Osteoblast (primary cell): Measurements from ENCODE around the gene FAAH2. TPM values are rescaled to one million over a fixed set of nuclear protein-coding genes. Genes with fewer than 3 reads are reported as not detected.

Source experiments
- DNase-seq: peaks from one replicate; pipeline ENCODE4 v3.0.0; 2011; ENCODE audit warnings: low spot score, mixed read lengths; ENCODE audit not compliant: insufficient read length; ENCODE audit errors: missing footprints
- H2AFZ ChIP-seq: 2 replicates; pipeline ENCODE4 v1.6.0; 2011; ENCODE audit warnings: mild to moderate bottlenecking, low read length
- H3K27ac ChIP-seq: 2 replicates; pipeline ENCODE4 v1.5.1; 2011; ENCODE audit warnings: mild to moderate bottlenecking, low read depth, low read length, moderate library complexity
- H3K27me3 ChIP-seq: 2 replicates; pipeline ENCODE4 v1.6.0; 2012; ENCODE audit warnings: mild to moderate bottlenecking, control low read depth, inconsistent platforms, low read length, moderate library complexity; ENCODE audit not compliant: insufficient read depth
- H3K36me3 ChIP-seq: 2 replicates; pipeline ENCODE4 v1.5.1; 2011; ENCODE audit warnings: mild to moderate bottlenecking, low read length, control low read depth, moderate library complexity; ENCODE audit not compliant: insufficient read depth
- H3K4me1 ChIP-seq: 2 replicates; pipeline ENCODE4 v1.5.1; 2011; ENCODE audit warnings: mild to moderate bottlenecking, low read length, control low read depth, moderate library complexity; ENCODE audit not compliant: insufficient read depth
- H3K4me2 ChIP-seq: 2 replicates; pipeline ENCODE4 v1.6.0; 2011; ENCODE audit warnings: mild to moderate bottlenecking, low read length; ENCODE audit not compliant: insufficient read depth
- H3K4me3 ChIP-seq: fragments of 200-600 bp; sonication (generic); 3 replicates; pipeline ENCODE4 v1.5.1; 2012; ENCODE audit warnings: mild to moderate bottlenecking, low read length, inconsistent platforms; ENCODE audit not compliant: insufficient read depth
- H3K79me2 ChIP-seq: 2 replicates; pipeline ENCODE4 v1.6.0; 2012; ENCODE audit warnings: mild to moderate bottlenecking, low read length, control low read depth, inconsistent platforms; ENCODE audit not compliant: insufficient read depth
- H3K9me3 ChIP-seq: 2 replicates; pipeline ENCODE4 v1.5.1; 2011; ENCODE audit warnings: low read depth, low read length, control low read depth
- H4K20me1 ChIP-seq: 2 replicates; pipeline ENCODE4 v1.6.0; 2012; ENCODE audit warnings: mild to moderate bottlenecking, low read length, control low read depth; ENCODE audit not compliant: insufficient read depth
- total RNA-seq: library from RNA; depleted of rRNA; stranded (reverse); fragments of >200 nt; gene quantifications from 2 replicates; pipeline ENCODE4 v1.2.3, GENCODE V29; 2012
- TF ChIP-seq, protein P1 (sequence below): IDR thresholded peaks from 2 replicates; pipeline ENCODE4 v1.5.1; 2011; ENCODE audit warnings: mild to moderate bottlenecking, low read depth, low read length, moderate library complexity; ENCODE audit errors: extremely low read depth

The FAAH2 gene
- total RNA-seq, 1 donor = not detected

DNA sequence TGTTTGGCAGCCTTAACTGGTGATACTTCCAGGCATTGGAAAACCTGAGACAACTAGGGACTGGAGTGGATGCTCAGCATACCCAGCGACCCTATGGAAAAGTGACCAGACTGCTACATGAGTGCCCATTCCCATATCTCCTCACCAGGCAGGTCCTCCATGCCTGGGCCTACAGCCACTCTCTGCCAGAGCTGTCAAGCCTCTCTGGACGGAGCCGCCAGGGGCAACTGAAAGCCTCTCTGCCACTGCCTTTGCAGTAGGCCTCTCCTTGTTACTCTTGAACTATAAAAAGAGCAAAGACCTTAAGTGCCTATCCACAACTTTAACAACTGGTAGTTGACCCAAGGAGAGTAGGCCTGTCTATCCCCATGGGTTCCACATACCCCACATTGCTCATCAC, 20.2 kb upstream of the FAAH2 start:
- Histone ChIP-seq H2AFZ (no peak overlapping the region), H3K9me3 (no peaks in the 10 kb centered on the region), H3K4me3 (no peak overlapping the region), H3K36me3 (no peaks in the 10 kb centered on the region), H3K4me1 (no peaks in the 10 kb centered on the region), H3K4me2 (no peak overlapping the region), H3K27me3 (no peaks in the 10 kb centered on the region), H3K79me2 (no peaks in the 10 kb centered on the region), H4K20me1 (no peaks in the 10 kb centered on the region), H3K27ac (no peak overlapping the region)
- TF ChIP-seq, protein P1, sequence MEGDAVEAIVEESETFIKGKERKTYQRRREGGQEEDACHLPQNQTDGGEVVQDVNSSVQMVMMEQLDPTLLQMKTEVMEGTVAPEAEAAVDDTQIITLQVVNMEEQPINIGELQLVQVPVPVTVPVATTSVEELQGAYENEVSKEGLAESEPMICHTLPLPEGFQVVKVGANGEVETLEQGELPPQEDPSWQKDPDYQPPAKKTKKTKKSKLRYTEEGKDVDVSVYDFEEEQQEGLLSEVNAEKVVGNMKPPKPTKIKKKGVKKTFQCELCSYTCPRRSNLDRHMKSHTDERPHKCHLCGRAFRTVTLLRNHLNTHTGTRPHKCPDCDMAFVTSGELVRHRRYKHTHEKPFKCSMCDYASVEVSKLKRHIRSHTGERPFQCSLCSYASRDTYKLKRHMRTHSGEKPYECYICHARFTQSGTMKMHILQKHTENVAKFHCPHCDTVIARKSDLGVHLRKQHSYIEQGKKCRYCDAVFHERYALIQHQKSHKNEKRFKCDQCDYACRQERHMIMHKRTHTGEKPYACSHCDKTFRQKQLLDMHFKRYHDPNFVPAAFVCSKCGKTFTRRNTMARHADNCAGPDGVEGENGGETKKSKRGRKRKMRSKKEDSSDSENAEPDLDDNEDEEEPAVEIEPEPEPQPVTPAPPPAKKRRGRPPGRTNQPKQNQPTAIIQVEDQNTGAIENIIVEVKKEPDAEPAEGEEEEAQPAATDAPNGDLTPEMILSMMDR = no peak
- no peak for DNase-seq

DNA sequence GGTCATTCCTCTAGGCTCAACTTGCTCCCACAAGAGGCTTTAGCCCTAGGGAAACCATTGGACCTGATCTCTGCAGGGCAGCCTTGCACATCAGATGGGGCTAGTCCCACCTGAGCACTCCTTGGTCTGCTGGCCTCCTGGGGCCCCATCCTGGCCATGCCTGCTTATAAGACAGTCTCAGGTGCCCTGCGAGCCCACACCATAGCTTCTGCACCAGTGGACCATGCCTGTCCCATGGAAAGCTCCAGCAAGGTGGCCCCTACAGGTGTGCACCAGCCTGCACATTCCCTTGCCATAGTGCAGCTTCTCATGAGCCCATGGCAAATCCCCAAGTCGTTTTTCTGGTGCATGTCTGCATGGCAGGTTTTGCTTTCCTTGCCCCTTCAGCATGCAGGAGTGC, 19.6 kb upstream of the FAAH2 start:
- H3K27me3 ChIP-seq = no peaks in the 10 kb centered on the region
- no peak overlapping the region for H3K27ac ChIP-seq
- H3K4me2 ChIP-seq = no peak overlapping the region
- H3K4me1 ChIP-seq = no peaks in the 10 kb centered on the region
- no peak for DNase-seq
- no peaks in the 10 kb centered on the region for H3K36me3 ChIP-seq
- H3K9me3 ChIP-seq = no peaks in the 10 kb centered on the region
- H3K4me3 ChIP-seq = no peak overlapping the region
- no peaks in the 10 kb centered on the region for H3K79me2 ChIP-seq
- H2AFZ ChIP-seq = no peak overlapping the region
- TF ChIP-seq, protein P1 = no peak
- no peaks in the 10 kb centered on the region for H4K20me1 ChIP-seq

DNA sequence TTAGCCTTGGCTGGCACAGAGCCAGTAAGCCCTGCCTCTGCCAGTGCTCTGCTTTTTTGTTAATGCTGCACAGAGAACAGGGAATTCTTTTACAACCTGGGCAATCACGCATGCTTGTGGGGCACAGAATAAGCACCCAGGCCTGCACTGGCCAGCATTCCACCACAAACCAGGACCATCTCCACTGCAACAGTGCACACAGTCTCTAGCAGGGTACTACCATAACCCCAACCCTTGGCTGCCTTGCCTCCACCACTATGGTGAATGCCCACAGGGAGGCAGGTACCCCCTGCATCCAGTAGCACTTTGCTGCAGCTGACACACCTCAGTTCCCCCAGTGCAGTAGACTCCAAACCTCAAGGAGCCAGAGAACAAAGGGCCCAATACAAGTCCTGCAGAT, 19.2 kb upstream of the FAAH2 start:
- no peak overlapping the region for H2AFZ ChIP-seq
- no peak overlapping the region for H3K4me3 ChIP-seq

DNA sequence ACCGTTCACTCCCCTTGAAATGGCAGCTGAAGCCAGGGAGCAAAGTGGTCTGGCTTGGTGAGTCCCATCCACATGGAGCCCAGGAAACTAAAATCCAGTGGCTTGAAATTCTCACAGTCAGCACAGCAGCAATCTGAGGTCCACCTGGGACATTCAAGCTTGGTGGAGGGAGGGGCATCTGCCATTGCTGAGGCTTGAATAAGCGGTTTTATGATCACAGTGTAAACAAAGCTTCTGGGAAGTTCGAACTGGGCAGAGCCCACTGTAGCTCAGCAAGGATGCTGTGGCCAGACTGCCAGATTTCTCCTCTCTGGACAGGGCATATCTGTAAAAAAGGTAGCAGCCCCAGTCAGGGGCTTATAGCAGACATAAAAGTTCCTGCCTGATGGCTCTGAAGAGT, 15.5 kb upstream of the FAAH2 start:
- DNase-seq = no peak
- Histone ChIP-seq H3K4me1 (no peaks in the 10 kb centered on the region), H3K4me2 (no peak overlapping the region), H3K36me3 (no peaks in the 10 kb centered on the region), H3K4me3 (no peak overlapping the region), H3K27ac (no peak overlapping the region), H2AFZ (no peak overlapping the region), H3K27me3 (no peaks in the 10 kb centered on the region), H3K79me2 (no peaks in the 10 kb centered on the region), H3K9me3 (no peaks in the 10 kb centered on the region), H4K20me1 (no peaks in the 10 kb centered on the region)
- TF ChIP-seq, protein P1 = no peak

More for the DNA sequence above, 19.2 kb upstream of the FAAH2 start:
- DNase-seq = no peak
- H3K9me3 ChIP-seq = no peaks in the 10 kb centered on the region
- H3K27ac ChIP-seq = no peak overlapping the region
- H3K4me2 ChIP-seq = no peak overlapping the region
- no peaks in the 10 kb centered on the region for H4K20me1 ChIP-seq
- H3K27me3 ChIP-seq = no peaks in the 10 kb centered on the region
- no peaks in the 10 kb centered on the region for H3K4me1 ChIP-seq
- H3K36me3 ChIP-seq = no peaks in the 10 kb centered on the region
- H3K79me2 ChIP-seq = no peaks in the 10 kb centered on the region
- TF ChIP-seq, protein P1 = no peak
